Epithelial cell of umbilical artery (primary cell): Measurements from ENCODE around the gene SEMA4C. TPM values are rescaled to one million over a fixed set of nuclear protein-coding genes. Genes with fewer than 3 reads are reported as not detected.

Source experiments
- total RNA-seq: library from RNA; depleted of rRNA; stranded (reverse); fragments of >200 nt; gene quantifications from 2 replicates; pipeline ENCODE4 v1.2.3, GENCODE V29; 2014

SEMA4C gene, protein sequence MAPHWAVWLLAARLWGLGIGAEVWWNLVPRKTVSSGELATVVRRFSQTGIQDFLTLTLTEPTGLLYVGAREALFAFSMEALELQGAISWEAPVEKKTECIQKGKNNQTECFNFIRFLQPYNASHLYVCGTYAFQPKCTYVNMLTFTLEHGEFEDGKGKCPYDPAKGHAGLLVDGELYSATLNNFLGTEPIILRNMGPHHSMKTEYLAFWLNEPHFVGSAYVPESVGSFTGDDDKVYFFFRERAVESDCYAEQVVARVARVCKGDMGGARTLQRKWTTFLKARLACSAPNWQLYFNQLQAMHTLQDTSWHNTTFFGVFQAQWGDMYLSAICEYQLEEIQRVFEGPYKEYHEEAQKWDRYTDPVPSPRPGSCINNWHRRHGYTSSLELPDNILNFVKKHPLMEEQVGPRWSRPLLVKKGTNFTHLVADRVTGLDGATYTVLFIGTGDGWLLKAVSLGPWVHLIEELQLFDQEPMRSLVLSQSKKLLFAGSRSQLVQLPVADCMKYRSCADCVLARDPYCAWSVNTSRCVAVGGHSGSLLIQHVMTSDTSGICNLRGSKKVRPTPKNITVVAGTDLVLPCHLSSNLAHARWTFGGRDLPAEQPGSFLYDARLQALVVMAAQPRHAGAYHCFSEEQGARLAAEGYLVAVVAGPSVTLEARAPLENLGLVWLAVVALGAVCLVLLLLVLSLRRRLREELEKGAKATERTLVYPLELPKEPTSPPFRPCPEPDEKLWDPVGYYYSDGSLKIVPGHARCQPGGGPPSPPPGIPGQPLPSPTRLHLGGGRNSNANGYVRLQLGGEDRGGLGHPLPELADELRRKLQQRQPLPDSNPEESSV
- total RNA-seq, result 24.0 and 25.2 TPM in 2 replicates

GRCh38 chr2:96869822-96870625 lies at the start of gene SEMA4C:
Gene SEMA4C, minus strand, starts transcription at chr2:96870080. Its CDS starts 2,194 bp downstream, at chr2:96867886.

GRCh38 chr2:96857667-96858372 lies 12.1 kb downstream of the SEMA4C start, which contains the start of gene ANKRD39:
Gene ANKRD39, minus strand, starts transcription at chr2:96858016. Its CDS starts 29 bp downstream, at chr2:96857987.

GRCh38 chr2:96843538-96844268 lies 26.2 kb downstream of the SEMA4C start, which contains the start of gene ANKRD23:
Gene ANKRD23, minus strand, starts transcription at chr2:96844021. Its CDS starts 29 bp downstream, at chr2:96843992.

GRCh38 chr2:96816127-96816835 lies 53.6 kb downstream of the SEMA4C start, which contains the start of gene CNNM3:
Gene CNNM3, plus strand, starts transcription at chr2:96816268. Its CDS starts 10 bp downstream, at chr2:96816278.

Other genes starting within 250 kb of the SEMA4C start
- 22.1 and 22.3 TPM in 2 replicates for gene KANSL3, start 231.8 kb downstream of the SEMA4C start, total RNA-seq
- gene FER1L5, start 227.3 kb downstream of the SEMA4C start, total RNA-seq, result under 0.01 and 0.15 TPM in 2 replicates
- 17.2 and 29.3 TPM in 2 replicates for gene LMAN2L, start 130.0 kb downstream of the SEMA4C start, total RNA-seq
- gene CNNM4, start 109.2 kb downstream of the SEMA4C start, total RNA-seq, result 1.3 and 2.1 TPM in 2 replicates
- gene CNNM3, start 53.8 kb downstream of the SEMA4C start, total RNA-seq, result 5.9 and 6.2 TPM in 2 replicates
- gene ANKRD23, start 26.1 kb downstream of the SEMA4C start, total RNA-seq, result 0.65 and 2.6 TPM in 2 replicates
- gene ANKRD39, start 12.1 kb downstream of the SEMA4C start, total RNA-seq, result 4.9 and 9.1 TPM in 2 replicates
- gene FAM178B, start 116.5 kb upstream of the SEMA4C start, total RNA-seq, result not detected in 2 replicates
- 9.4 and 10.7 TPM in 2 replicates for gene FAHD2B, start 224.8 kb upstream of the SEMA4C start, total RNA-seq
- gene ANKRD36, start 243.1 kb upstream of the SEMA4C start, total RNA-seq, result 53.3 and 78.0 TPM in 2 replicates